Common myeloid progenitor, CD34-positive (primary cell): ENCODE results near the gene IGSF1.

Experiments used
- CTCF ChIA-PET: fragments of 350-600 bp; sonication (Branson Sonifier 250); formaldehyde crosslinking; loops from one replicate; lab custom pipeline; 2021; ENCODE audit warnings: antibody characterized with exemption; lab: Charles Lee
- POLR2A ChIA-PET: fragments of 350-600 bp; sonication (Branson Sonifier 250); formaldehyde crosslinking; loops from one replicate; lab custom pipeline; 2021; ENCODE audit warnings: antibody characterized with exemption; lab: Charles Lee
- DNase-seq, 3 donors: peaks; one replicate each; pipeline versions ENCODE4 v3.0.0 to v3.0.0-alpha.2; 2013
- H3K27ac ChIP-seq, 2 experiments: 1 replicate in 1 of 2; 2 replicates in 1 of 2; pipeline ENCODE4 v1.7.0; 2013; ENCODE audit warnings: inconsistent platforms in 2 of 2, low read length in 2 of 2, mild to moderate bottlenecking in 2 of 2, low read depth in 1 of 2, moderate library complexity in 1 of 2; ENCODE audit not compliant: severe bottlenecking in 2 of 2, insufficient read depth in 1 of 2, poor library complexity in 1 of 2
- H3K27me3 ChIP-seq, 5 experiments: replicated peaks in 2 of 5; 1 replicate in 3 of 5; 2 replicates in 2 of 5; pipeline versions ENCODE4 v1.6.1 to v1.7.0; 2013; ENCODE audit warnings: low read length in 4 of 5, mild to moderate bottlenecking in 2 of 5, moderate library complexity in 2 of 5, inconsistent platforms in 1 of 5; ENCODE audit not compliant: insufficient read depth in 5 of 5, control insufficient read depth in 4 of 5
- H3K36me3 ChIP-seq, 4 experiments: 1 replicate in 2 of 4; 2 replicates in 2 of 4; pipeline versions ENCODE4 v1.6.1 to v1.7.0; 2013; ENCODE audit warnings: low read length in 3 of 4, control low read depth in 1 of 4, mild to moderate bottlenecking in 1 of 4; ENCODE audit not compliant: control insufficient read depth in 4 of 4, insufficient read depth in 4 of 4
- H3K4me1 ChIP-seq, 4 experiments: 1 replicate in 3 of 4; 2 replicates in 1 of 4; pipeline versions ENCODE4 v1.6.1 to v1.7.1; 2013; ENCODE audit warnings: low read length in 3 of 4, mild to moderate bottlenecking in 3 of 4, control low read depth in 1 of 4, inconsistent platforms in 1 of 4, moderate library complexity in 1 of 4; ENCODE audit not compliant: control insufficient read depth in 4 of 4, insufficient read depth in 4 of 4; ENCODE audit errors: control extremely low read depth in 1 of 4
- H3K4me3 ChIP-seq, 7 experiments: 1 replicate in 4 of 7; 2 replicates in 3 of 7; pipeline versions ENCODE4 v1.5.1 to v1.7.0; 2013; ENCODE audit warnings: mild to moderate bottlenecking in 7 of 7, low read length in 6 of 7, moderate library complexity in 6 of 7, inconsistent platforms in 2 of 7, low read depth in 2 of 7, control low read depth in 1 of 7; ENCODE audit not compliant: insufficient read depth in 4 of 7, control insufficient read depth in 1 of 7; ENCODE audit errors: extremely low read depth in 1 of 7
- H3K9me3 ChIP-seq, 5 experiments: 1 replicate in 4 of 5; 2 replicates in 1 of 5; pipeline versions ENCODE4 v1.6.1 to v1.7.1; 2013; ENCODE audit warnings: low read length in 4 of 5, mild to moderate bottlenecking in 2 of 5, inconsistent platforms in 1 of 5, low read depth in 1 of 5, moderate library complexity in 1 of 5; ENCODE audit not compliant: control insufficient read depth in 4 of 5, insufficient read depth in 2 of 5; ENCODE audit errors: control extremely low read depth in 1 of 5
- WGBS: methylation state at CpG from one replicate; pipeline ENCODE4 v1.1.5; 2013; ENCODE audit not compliant: insufficient coverage; 5-methylcytosine and 5-hydroxymethylcytosine counted together

Gene IGSF1

GRCh38 chrX:131298036-131298435 lies 8.9 kb upstream of the IGSF1 start:
- Histone ChIP-seq H3K27ac (no peak overlapping the region), H3K27me3 (peaks cover 0 to 9% (median 0%) of the 10 kb centered on the region in 5 experiments), H3K4me3 (no peak overlapping the region), H3K4me1 (no peaks in the 10 kb centered on the region), H3K36me3 (no peaks in the 10 kb centered on the region), H3K9me3 (no peaks in the 10 kb centered on the region)
- WGBS = no CpG with 5 or more reads among the region's 2 CpGs
- CTCF ChIA-PET = interaction anchor here (1.2 kb wide), 1 partner anchor 14 kb away, joined by 4 read pairs; no protein-coding TSS in a partner anchor
- POLR2A ChIA-PET = no interaction called here
- no peak for DNase-seq

- H3K4me1 ChIP-seq = no peaks in the 10 kb centered on the region
- CTCF ChIA-PET = no interaction called here
- 30% methylated on average over 2 of the region's 4 CpGs for WGBS
- no peak for DNase-seq
- peak overlapping the region in 1 of 7 experiments; percentile 16 for H3K4me3 ChIP-seq
- no peaks in the 10 kb centered on the region for H3K36me3 ChIP-seq
- peaks cover 0 to 19% (median 7%) of the 10 kb centered on the region in 5 experiments for H3K27me3 ChIP-seq
- H3K27ac ChIP-seq = no peak overlapping the region
- H3K9me3 ChIP-seq = no peaks in the 10 kb centered on the region
- POLR2A ChIA-PET = no interaction called here
These were observed 421 bp upstream of the IGSF1 start for GRCh38 chrX:131289527-131289926.

GRCh38 chrX:131288188-131288587 lies 918 bp downstream of the IGSF1 start:
- no peaks in the 10 kb centered on the region for H3K4me1 ChIP-seq
- DNase-seq = no peak
- no peaks in the 10 kb centered on the region for H3K36me3 ChIP-seq
- ChIA-PET CTCF (no interaction called here), POLR2A (no interaction called here)
- no peaks in the 10 kb centered on the region for H3K9me3 ChIP-seq
- no CpG with 5 or more reads among the region's 1 CpG for WGBS
- no peak overlapping the region for H3K27ac ChIP-seq
- peaks cover 0 to 19% (median 6%) of the 10 kb centered on the region in 5 experiments for H3K27me3 ChIP-seq
- no peak overlapping the region for H3K4me3 ChIP-seq

- Histone ChIP-seq H3K36me3 (no peaks in the 10 kb centered on the region), H3K27me3 (peaks cover 0 to 19% (median 6%) of the 10 kb centered on the region in 5 experiments), H3K27ac (no peak overlapping the region), H3K9me3 (no peaks in the 10 kb centered on the region), H3K4me1 (no peaks in the 10 kb centered on the region), H3K4me3 (no peak overlapping the region)
- DNase-seq = no peak
- POLR2A ChIA-PET = no interaction called here
- 63% methylated on average over 2 of the region's 4 CpGs for WGBS
- CTCF ChIA-PET = no interaction called here
These were observed 1.4 kb downstream of the IGSF1 start for GRCh38 chrX:131287560-131288179.

GRCh38 chrX:131279617-131280016 lies 9.5 kb downstream of the IGSF1 start:
- WGBS = 100% methylated on average over 1 of the region's 4 CpGs
- CTCF ChIA-PET = no interaction called here

GRCh38 chrX:131279197-131279596 lies 9.9 kb downstream of the IGSF1 start:
- ChIA-PET CTCF (no interaction called here), POLR2A (no interaction called here)
- no peak for DNase-seq
- no peak overlapping the region for H3K4me3 ChIP-seq
- no peaks in the 10 kb centered on the region for H3K36me3 ChIP-seq
- H3K27me3 ChIP-seq = peaks cover 0 to 35% (median 0%) of the 10 kb centered on the region in 5 experiments
- no peaks in the 10 kb centered on the region for H3K9me3 ChIP-seq
- H3K4me1 ChIP-seq = no peaks in the 10 kb centered on the region
- H3K27ac ChIP-seq = no peak overlapping the region
- 57% methylated on average over 5 of the region's 10 CpGs for WGBS

More at GRCh38 chrX:131279617-131280016, 9.5 kb downstream of the IGSF1 start:
- H3K36me3 ChIP-seq = no peaks in the 10 kb centered on the region
- H3K9me3 ChIP-seq = no peaks in the 10 kb centered on the region
- DNase-seq = no peak
- POLR2A ChIA-PET = no interaction called here
- H3K4me1 ChIP-seq = no peaks in the 10 kb centered on the region
- H3K27me3 ChIP-seq = peaks cover 0 to 35% (median 0%) of the 10 kb centered on the region in 5 experiments
- no peak overlapping the region for H3K27ac ChIP-seq
- no peak overlapping the region for H3K4me3 ChIP-seq

GRCh38 chrX:131277543-131278136 lies 11.5 kb downstream of the IGSF1 start:
- Histone ChIP-seq H3K27ac (no peak overlapping the region), H3K4me3 (no peak overlapping the region), H3K27me3 (peaks cover 0 to 35% (median 0%) of the 10 kb centered on the region in 5 experiments), H3K9me3 (no peaks in the 10 kb centered on the region), H3K4me1 (no peaks in the 10 kb centered on the region), H3K36me3 (no peaks in the 10 kb centered on the region)
- 68% methylated on average over 8 of the region's 11 CpGs for WGBS
- no peak for DNase-seq
- POLR2A ChIA-PET = no interaction called here
- CTCF ChIA-PET = no interaction called here
